ENCODE measurements around the gene SLC22A3.

- no peak for TF ChIP-seq CTCF (conservative IDR thresholded peaks at IDR 0.05)
- no peak for TF ChIP-seq ZFX (IDR thresholded peaks at IDR 0.05)
Observed at GRCh38 chr6:160430751-160431150, 82.6 kb downstream of the SLC22A3 start.
